T-helper 17 cell (primary cell): ENCODE data around the gene USP17L20. TPM values are rescaled to one million over a fixed set of nuclear protein-coding genes. Genes with fewer than 3 reads are reported as not detected.
A peak's percentile ranks its signal among the peaks of the same experiment; 100 is the strongest.
"Not testable (repeated sequence)": the region's sequence is repeated elsewhere in the genome, so short reads cannot be mapped to it uniquely, and the experiment has no call there.

Experiments used
- ATAC-seq: fragments of 150-1000 bp; cut with Tn5 transposase; 2 replicates; pipeline ENCODE4 v1.10.0; 2021; ENCODE audit warnings: mild to moderate bottlenecking, moderate library complexity
- DNase-seq, 3 donors: peaks; one replicate each; pipeline versions ENCODE4 v3.0.0 to v3.0.0-alpha.2; 2020 to 2021
- H3K9me3 ChIP-seq: one replicate; pipeline ENCODE4 v1.7.0; 2013; ENCODE audit warnings: low read length, mild to moderate bottlenecking; ENCODE audit not compliant: control insufficient read depth, poor library complexity, severe bottlenecking
- H3K27ac Mint-ChIP-seq: one replicate; pipeline ENCODE4 v1.8.0; 2022; ENCODE audit warnings: mild to moderate bottlenecking, moderate library complexity, mixed read lengths
- H3K27me3 Mint-ChIP-seq: one replicate; pipeline ENCODE4 v1.8.0; 2022; ENCODE audit warnings: mixed read lengths
- H3K36me3 Mint-ChIP-seq: one replicate; pipeline ENCODE4 v1.8.0; 2022; ENCODE audit warnings: low read depth, mixed read lengths
- H3K4me1 Mint-ChIP-seq: one replicate; pipeline ENCODE4 v1.8.0; 2022; ENCODE audit warnings: mild to moderate bottlenecking, mixed read lengths
- H3K4me3 Mint-ChIP-seq: one replicate; pipeline ENCODE4 v1.8.0; 2022; ENCODE audit warnings: mild to moderate bottlenecking, moderate library complexity, mixed read lengths
- total RNA-seq, 4 donors: library from RNA in 2 of 4; stranded (reverse) in 2 of 4; gene quantifications; one replicate each; pipeline ENCODE4 v1.2.3 and lab custom pipeline; 2022 to 2026

USP17L20 gene
- total RNA-seq, 2 donors from 2014 or later: not detected

GRCh38 chr4:9262572-9262971, 4.6 kb downstream of the USP17L20 start, which contains the start of gene USP17L21:
Gene USP17L21, plus strand, starts transcription at chr4:9262872. Its CDS starts 0 bp downstream, at chr4:9262872.
- DNase-seq, ATAC-seq, H3K36me3 Mint-ChIP-seq, H3K4me3 Mint-ChIP-seq, H3K27ac Mint-ChIP-seq, H3K27me3 Mint-ChIP-seq, H3K9me3 ChIP-seq, H3K4me1 Mint-ChIP-seq: not testable (repeated sequence)

GRCh38 chr4:9267319-9267718, 9.4 kb downstream of the USP17L20 start, which contains the start of gene USP17L22:
Gene USP17L22, plus strand, starts transcription at chr4:9267619. Its CDS starts 0 bp downstream, at chr4:9267619.
- H3K27me3 Mint-ChIP-seq, H3K4me3 Mint-ChIP-seq, ATAC-seq, H3K36me3 Mint-ChIP-seq, H3K27ac Mint-ChIP-seq, H3K9me3 ChIP-seq, H3K4me1 Mint-ChIP-seq, DNase-seq: not testable (repeated sequence)

DNA sequence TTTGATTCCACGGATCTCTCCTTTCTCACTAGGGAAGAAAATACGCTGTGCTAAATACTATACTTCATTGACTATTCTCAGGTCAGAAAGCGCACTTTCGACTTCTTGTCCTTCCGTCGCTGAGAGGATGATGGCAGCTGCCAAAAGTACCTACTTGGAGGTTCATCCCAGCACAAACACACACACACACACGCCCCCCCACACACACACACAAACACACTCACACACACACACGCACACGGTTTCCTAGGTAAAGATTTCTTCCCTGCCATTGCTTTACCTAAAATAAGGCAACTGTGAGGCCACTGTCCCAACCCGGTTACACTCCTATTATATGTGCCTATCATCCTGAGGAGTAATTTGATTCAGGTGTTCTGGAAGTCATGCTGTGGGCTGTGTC, 13.8 kb downstream of the USP17L20 start:
- not testable (repeated sequence) for H3K27me3 Mint-ChIP-seq, H3K27ac Mint-ChIP-seq, H3K4me3 Mint-ChIP-seq, H3K36me3 Mint-ChIP-seq, H3K4me1 Mint-ChIP-seq, H3K9me3 ChIP-seq, ATAC-seq
- DNase-seq: peak in 2 of 3 donors; percentile 12 to 28

Other genes with a start within 250 kb of the USP17L20 start
- not detected for gene FAM90A26, start 87.7 kb upstream of the USP17L20 start, total RNA-seq
- not detected for gene USP17L10, start 47.5 kb upstream of the USP17L20 start, total RNA-seq
- gene USP17L11, start 42.7 kb upstream of the USP17L20 start, total RNA-seq: not detected
- not detected for gene USP17L12, start 38.0 kb upstream of the USP17L20 start, total RNA-seq
- not detected for gene USP17L13, start 33.2 kb upstream of the USP17L20 start, total RNA-seq
- gene USP17L15, start 23.7 kb upstream of the USP17L20 start, total RNA-seq: not detected
- not detected for gene USP17L17, start 14.2 kb upstream of the USP17L20 start, total RNA-seq
- not detected for gene USP17L18, start 9.5 kb upstream of the USP17L20 start, total RNA-seq
- gene USP17L19, start 4.7 kb upstream of the USP17L20 start, total RNA-seq: not detected
- gene USP17L21, start 4.7 kb downstream of the USP17L20 start, total RNA-seq: not detected
- under 1 TPM in 1 of 2 donors, not detected in 1; 0.26 TPM for gene USP17L22, start 9.5 kb downstream of the USP17L20 start, total RNA-seq
- gene USP17L24, start 67.0 kb downstream of the USP17L20 start, total RNA-seq: not detected
- not detected for gene USP17L25, start 71.8 kb downstream of the USP17L20 start, total RNA-seq
- not detected for gene USP17L26, start 76.5 kb downstream of the USP17L20 start, total RNA-seq
- gene USP17L5, start 81.3 kb downstream of the USP17L20 start, total RNA-seq: not detected
- gene USP17L27, start 86.0 kb downstream of the USP17L20 start, total RNA-seq: not detected
- gene USP17L28, start 90.8 kb downstream of the USP17L20 start, total RNA-seq: not detected
- gene USP17L29, start 95.5 kb downstream of the USP17L20 start, total RNA-seq: not detected
- not detected for gene USP17L30, start 105.0 kb downstream of the USP17L20 start, total RNA-seq
- gene DEFB131A, start 186.3 kb downstream of the USP17L20 start, total RNA-seq: not detected